ENCODE results near the gene GOLGA8K. TPM values are rescaled to one million over a fixed set of nuclear protein-coding genes. Genes with fewer than 3 reads are reported as not detected.
A peak's percentile ranks its signal among the peaks of the same experiment; 100 is the strongest.
"Not testable (repeated sequence)": the region's sequence is repeated elsewhere in the genome, so short reads cannot be mapped to it uniquely, and the experiment has no call there.

Gene GOLGA8K
- total RNA-seq, 1 experiment from 2014 or later, result 1.2 TPM

- H3K79me2 ChIP-seq (ENCODE audit: low read length); H3K27ac ChIP-seq (ENCODE audit: low read length); H3K9me2 ChIP-seq (replicated peaks; ENCODE audit: low read length); H3K4me1 ChIP-seq (ENCODE audit: insufficient read depth, low read length); H3K4me3 ChIP-seq (ENCODE audit: low read length); BruUV-seq (replicated peaks); H3K9ac ChIP-seq (ENCODE audit: low read length); H4K20me1 ChIP-seq (ENCODE audit: low read length); H3K9me3 ChIP-seq (ENCODE audit: low read length); H2AFZ ChIP-seq (ENCODE audit: low read length); POLR2A ChIA-PET (ENCODE audit: unreplicated experiment); H3K4me2 ChIP-seq (ENCODE audit: low read length); DNase-seq; CTCF ChIA-PET; ATAC-seq; H3K27me3 ChIP-seq (ENCODE audit: low read length); H3F3A ChIP-seq (ENCODE audit: low read length, unreplicated experiment); intact Hi-C loops (cut with micrococcal nuclease); H3K36me3 ChIP-seq (ENCODE audit: low read depth, low read length): not testable (repeated sequence)
Measured at GRCh38 chr15:32358462-32358861, 44.6 kb downstream of the GOLGA8K start.

DNA sequence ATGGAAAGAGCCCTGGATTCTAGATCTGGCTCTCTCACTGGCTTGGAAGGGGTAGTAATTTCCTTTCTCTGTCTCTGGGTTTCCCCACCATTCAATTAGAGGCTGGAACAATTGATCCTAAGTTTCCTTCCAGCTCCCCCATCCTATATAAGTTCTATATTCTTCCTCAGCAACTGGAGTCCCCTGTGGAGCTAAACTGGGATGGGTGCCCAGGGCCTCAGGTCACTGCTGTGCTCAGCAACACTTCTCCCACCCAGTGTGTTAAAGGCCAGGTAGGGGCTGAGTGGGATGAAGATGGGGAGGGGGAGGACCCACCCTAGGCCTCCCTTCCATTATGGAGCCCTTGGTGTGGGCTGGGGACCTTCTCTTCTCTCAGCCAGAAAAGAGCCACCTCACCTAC lies 46.2 kb downstream of the GOLGA8K start:
- H3K27me3 ChIP-seq (ENCODE audit: low read length); H3K79me2 ChIP-seq (ENCODE audit: low read length); H3K9ac ChIP-seq (ENCODE audit: low read length); intact Hi-C loops (cut with micrococcal nuclease); H3K27ac ChIP-seq (ENCODE audit: low read length); H3F3A ChIP-seq (ENCODE audit: low read length, unreplicated experiment); H3K9me2 ChIP-seq (replicated peaks; ENCODE audit: low read length); POLR2A ChIA-PET (ENCODE audit: unreplicated experiment); H3K9me3 ChIP-seq (ENCODE audit: low read length); BruUV-seq (replicated peaks); H4K20me1 ChIP-seq (ENCODE audit: low read length); ATAC-seq; H3K36me3 ChIP-seq (ENCODE audit: low read depth, low read length); H3K4me1 ChIP-seq (ENCODE audit: insufficient read depth, low read length); H3K4me3 ChIP-seq (ENCODE audit: low read length); CTCF ChIA-PET; DNase-seq; H2AFZ ChIP-seq (ENCODE audit: low read length); H3K4me2 ChIP-seq (ENCODE audit: low read length): not testable (repeated sequence)

- DNase-seq; CTCF ChIA-PET; POLR2A ChIA-PET (ENCODE audit: unreplicated experiment); H3K4me3 ChIP-seq (ENCODE audit: low read length); BruUV-seq (replicated peaks); H3K36me3 ChIP-seq (ENCODE audit: low read depth, low read length); H3K9me3 ChIP-seq (ENCODE audit: low read length); H3K9ac ChIP-seq (ENCODE audit: low read length); intact Hi-C loops (cut with micrococcal nuclease); H3K4me1 ChIP-seq (ENCODE audit: insufficient read depth, low read length); H3K9me2 ChIP-seq (replicated peaks; ENCODE audit: low read length); H3F3A ChIP-seq (ENCODE audit: low read length, unreplicated experiment); H3K27me3 ChIP-seq (ENCODE audit: low read length); H2AFZ ChIP-seq (ENCODE audit: low read length); H3K27ac ChIP-seq (ENCODE audit: low read length); H3K79me2 ChIP-seq (ENCODE audit: low read length); H3K4me2 ChIP-seq (ENCODE audit: low read length); H4K20me1 ChIP-seq (ENCODE audit: low read length): not testable (repeated sequence)
- ATAC-seq, result peak; percentile 33; the same call in 1 of the 2 replicates
Measured at GRCh38 chr15:32352748-32353147, 50.3 kb downstream of the GOLGA8K start.

DNA sequence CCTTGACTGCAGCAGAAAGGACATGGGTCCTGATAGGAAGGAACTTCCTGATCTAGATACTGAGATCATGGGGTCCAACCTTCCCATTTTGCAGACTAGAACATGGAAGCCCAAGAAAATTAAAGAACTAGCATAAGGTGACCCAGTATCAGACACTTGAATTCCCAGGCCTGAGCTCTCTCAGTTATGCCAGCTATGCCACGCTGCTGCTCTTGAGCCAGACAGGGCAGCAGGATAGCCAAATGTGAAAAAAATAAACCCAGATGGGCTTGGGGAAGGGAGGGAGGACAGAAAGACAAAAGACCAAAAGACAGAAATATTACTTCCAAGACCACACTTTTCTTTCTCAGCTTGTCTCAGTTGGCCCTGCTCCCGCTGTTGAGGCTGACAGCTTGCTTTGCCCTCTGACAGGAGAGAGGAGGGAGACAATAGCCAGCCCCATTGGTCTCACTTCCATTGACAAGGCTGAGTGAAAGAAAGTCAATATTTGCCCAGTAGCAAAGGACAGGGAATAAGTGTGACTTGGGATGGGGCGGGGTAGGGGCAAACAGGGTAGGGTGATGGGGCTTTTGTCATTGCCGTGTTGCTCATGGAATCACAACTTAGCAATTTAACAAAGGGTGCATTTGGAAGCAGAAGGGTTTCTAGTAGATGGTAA lies 52.4 kb downstream of the GOLGA8K start:
- H3K9me2 ChIP-seq (replicated peaks; ENCODE audit: low read length); H3K9me3 ChIP-seq (ENCODE audit: low read length); H3K9ac ChIP-seq (ENCODE audit: low read length); H2AFZ ChIP-seq (ENCODE audit: low read length); H3K4me2 ChIP-seq (ENCODE audit: low read length); H3K4me1 ChIP-seq (ENCODE audit: insufficient read depth, low read length); H3K27ac ChIP-seq (ENCODE audit: low read length); DNase-seq; CTCF ChIA-PET; intact Hi-C loops (cut with micrococcal nuclease); ATAC-seq; H3K4me3 ChIP-seq (ENCODE audit: low read length); H3K79me2 ChIP-seq (ENCODE audit: low read length); H3K36me3 ChIP-seq (ENCODE audit: low read depth, low read length); H3K27me3 ChIP-seq (ENCODE audit: low read length); H3F3A ChIP-seq (ENCODE audit: low read length, unreplicated experiment); BruUV-seq (replicated peaks); H4K20me1 ChIP-seq (ENCODE audit: low read length); POLR2A ChIA-PET (ENCODE audit: unreplicated experiment): not testable (repeated sequence)

GRCh38 chr15:32347037-32347436 lies 56.1 kb downstream of the GOLGA8K start:
- H4K20me1 ChIP-seq (ENCODE audit: low read length); CTCF ChIA-PET; H3K4me3 ChIP-seq (ENCODE audit: low read length); H2AFZ ChIP-seq (ENCODE audit: low read length); H3F3A ChIP-seq (ENCODE audit: low read length, unreplicated experiment); BruUV-seq (replicated peaks); H3K27me3 ChIP-seq (ENCODE audit: low read length); H3K9me3 ChIP-seq (ENCODE audit: low read length); H3K79me2 ChIP-seq (ENCODE audit: low read length); H3K9ac ChIP-seq (ENCODE audit: low read length); H3K9me2 ChIP-seq (replicated peaks; ENCODE audit: low read length); H3K4me2 ChIP-seq (ENCODE audit: low read length); H3K27ac ChIP-seq (ENCODE audit: low read length); DNase-seq; ATAC-seq; intact Hi-C loops (cut with micrococcal nuclease); H3K4me1 ChIP-seq (ENCODE audit: insufficient read depth, low read length); H3K36me3 ChIP-seq (ENCODE audit: low read depth, low read length); POLR2A ChIA-PET (ENCODE audit: unreplicated experiment): not testable (repeated sequence)

DNA sequence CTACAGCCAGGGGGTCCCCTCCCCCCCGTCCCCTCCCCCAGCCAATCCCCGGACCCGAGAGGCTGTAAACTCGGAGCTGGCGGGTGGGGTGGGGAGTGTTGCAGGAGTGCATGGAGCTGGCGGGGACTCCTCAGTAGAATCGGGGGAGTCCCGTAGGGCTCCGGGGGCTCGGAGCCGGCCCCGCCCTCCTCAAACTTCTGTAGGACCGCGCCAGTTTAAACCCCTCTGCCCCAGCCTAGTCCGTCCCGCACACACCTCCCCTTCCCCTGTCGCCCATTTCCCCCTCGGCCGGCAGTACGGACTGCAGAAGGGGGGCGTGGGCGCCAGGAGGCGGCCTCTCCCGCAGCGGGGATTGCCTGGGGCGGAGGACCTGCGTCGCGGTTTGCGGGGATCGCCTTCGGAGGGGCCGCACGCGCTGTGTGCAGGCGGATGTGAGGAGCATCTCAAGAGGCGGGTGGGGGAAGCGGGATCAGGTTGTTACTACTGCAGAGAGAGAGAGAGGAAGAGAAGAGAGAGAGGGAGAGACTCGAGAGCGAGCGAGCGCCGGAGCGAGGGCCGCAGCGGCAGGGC lies 57.0 kb downstream of the GOLGA8K start:
- H4K20me1 ChIP-seq (ENCODE audit: low read length); H3K4me2 ChIP-seq (ENCODE audit: low read length); H3K36me3 ChIP-seq (ENCODE audit: low read depth, low read length); DNase-seq; H3K4me3 ChIP-seq (ENCODE audit: low read length); H3K9me2 ChIP-seq (replicated peaks; ENCODE audit: low read length); H3K4me1 ChIP-seq (ENCODE audit: insufficient read depth, low read length); H3K27me3 ChIP-seq (ENCODE audit: low read length); H3K9ac ChIP-seq (ENCODE audit: low read length); POLR2A ChIA-PET (ENCODE audit: unreplicated experiment); H2AFZ ChIP-seq (ENCODE audit: low read length); intact Hi-C loops (cut with micrococcal nuclease); H3K79me2 ChIP-seq (ENCODE audit: low read length); H3F3A ChIP-seq (ENCODE audit: low read length, unreplicated experiment); H3K9me3 ChIP-seq (ENCODE audit: low read length); CTCF ChIA-PET; BruUV-seq (replicated peaks); ATAC-seq; H3K27ac ChIP-seq (ENCODE audit: low read length): not testable (repeated sequence)

GRCh38 chr15:32343921-32344320 lies 59.2 kb downstream of the GOLGA8K start:
- H3K79me2 ChIP-seq (ENCODE audit: low read length); H3K27ac ChIP-seq (ENCODE audit: low read length); ATAC-seq; H3K36me3 ChIP-seq (ENCODE audit: low read depth, low read length); intact Hi-C loops (cut with micrococcal nuclease); H3K4me2 ChIP-seq (ENCODE audit: low read length); H3K4me3 ChIP-seq (ENCODE audit: low read length); H3K4me1 ChIP-seq (ENCODE audit: insufficient read depth, low read length); H3F3A ChIP-seq (ENCODE audit: low read length, unreplicated experiment); H3K9ac ChIP-seq (ENCODE audit: low read length); CTCF ChIA-PET; DNase-seq; POLR2A ChIA-PET (ENCODE audit: unreplicated experiment); H3K9me2 ChIP-seq (replicated peaks; ENCODE audit: low read length); H2AFZ ChIP-seq (ENCODE audit: low read length); H3K27me3 ChIP-seq (ENCODE audit: low read length); H3K9me3 ChIP-seq (ENCODE audit: low read length); H4K20me1 ChIP-seq (ENCODE audit: low read length); BruUV-seq (replicated peaks): not testable (repeated sequence)

All from PC-3 (cell line).